GM19395 (cell line): ENCODE data around the gene MTNR1A.

Experiments
- ATAC-seq: cut with Tn5 transposase; IDR thresholded peaks from one replicate; pipeline ENCODE4 v1.9.1; 2021; ENCODE audit warnings: mild to moderate bottlenecking, moderate library complexity; ENCODE audit not compliant: unreplicated experiment

Gene MTNR1A

GRCh38 chr4:186497043-186497442 is 58.3 kb downstream of the MTNR1A start:
- ATAC-seq, result no peak

GRCh38 chr4:186494496-186494895 is 60.9 kb downstream of the MTNR1A start:
- ATAC-seq, result no peak

- ATAC-seq, result no peak
Measured at GRCh38 chr4:186487726-186488125, 67.6 kb downstream of the MTNR1A start.

GRCh38 chr4:186486172-186486571 is 69.2 kb downstream of the MTNR1A start:
- ATAC-seq, result no peak

- no peak for ATAC-seq
Measured at GRCh38 chr4:186485561-186486062, 69.8 kb downstream of the MTNR1A start.

- ATAC-seq, result no peak
Measured at GRCh38 chr4:186485150-186485549, 70.2 kb downstream of the MTNR1A start.

- ATAC-seq, result no peak
Measured at GRCh38 chr4:186483656-186484055, 71.7 kb downstream of the MTNR1A start.
